SU-DHL-6 (cell line): ENCODE measurements around the gene FAM83G.
"Not testable (repeated sequence)": the region's sequence is repeated elsewhere in the genome, so short reads cannot be mapped to it uniquely, and the experiment has no call there.

Experiments
- H2AFZ ChIP-seq: fragments of 200-600 bp; sonication (generic); 2 replicates; pipeline ENCODE4 v1.6.1; 2014; ENCODE audit warnings: low read depth, mild to moderate bottlenecking, moderate library complexity, mixed read lengths, antibody characterized with exemption, low read length; ENCODE audit not compliant: severe bottlenecking
- H3F3A ChIP-seq: fragments of 200-600 bp; shearing (Covaris generic); 2 replicates; pipeline ENCODE4 v1.6.0; 2016; ENCODE audit warnings: antibody characterized with exemption, mild to moderate bottlenecking; ENCODE audit not compliant: insufficient read depth
- H3K27ac ChIP-seq: fragments of 200-600 bp; sonication (generic); 2 replicates; pipeline ENCODE4 v1.5.1; 2016; ENCODE audit warnings: low read depth, mild to moderate bottlenecking, low read length, moderate library complexity, mixed read lengths
- H3K27me3 ChIP-seq: fragments of 200-600 bp; sonication (generic), shearing (Covaris generic); 2 replicates; pipeline ENCODE4 v1.6.0; 2014; ENCODE audit warnings: mild to moderate bottlenecking, low read length
- H3K36me3 ChIP-seq: fragments of 200-600 bp; sonication (generic); 2 replicates; pipeline ENCODE4 v1.6.1; 2014; ENCODE audit warnings: mild to moderate bottlenecking, low read length, mixed read lengths
- H3K4me2 ChIP-seq: fragments of 300-600, 200-600 bp; shearing (Covaris generic), sonication (generic); 2 replicates; pipeline ENCODE4 v1.6.0; 2014; ENCODE audit warnings: low read length, low read depth, mild to moderate bottlenecking; ENCODE audit not compliant: poor library complexity, severe bottlenecking
- H3K4me3 ChIP-seq: fragments of 200-600 bp; sonication (generic); 2 replicates; pipeline ENCODE4 v1.5.1; 2014; ENCODE audit warnings: antibody characterized with exemption, low read length, mild to moderate bottlenecking, mixed read lengths; ENCODE audit not compliant: insufficient read depth, poor library complexity, severe bottlenecking
- H3K79me2 ChIP-seq: fragments of 200-600 bp; sonication (generic); 2 replicates; pipeline ENCODE4 v1.6.1; 2014; ENCODE audit warnings: mild to moderate bottlenecking, low read length, moderate library complexity; ENCODE audit not compliant: insufficient read depth
- H3K9ac ChIP-seq: fragments of 200-600 bp; sonication (generic); 2 replicates; pipeline ENCODE4 v1.7.0; 2014; ENCODE audit warnings: mild to moderate bottlenecking, low read length
- H3K9me2 ChIP-seq: fragments of 200-600 bp; sonication (generic); replicated peaks from 2 replicates; pipeline ENCODE4 v1.6.1; 2014; ENCODE audit warnings: low read length; ENCODE audit not compliant: insufficient read depth
- H3K9me3 ChIP-seq: fragments of 200-600 bp; sonication (generic); 2 replicates; pipeline ENCODE4 v1.6.1; 2014; ENCODE audit warnings: low read length, mixed read lengths; ENCODE audit not compliant: insufficient read depth
- H4K20me1 ChIP-seq: fragments of 200-600 bp; sonication (generic); 2 replicates; pipeline ENCODE4 v1.6.1; 2014; ENCODE audit warnings: low read depth, mild to moderate bottlenecking, antibody characterized with exemption, low read length, moderate library complexity, mixed read lengths
- CTCF ChIP-seq: fragments of 200-600 bp; sonication (generic); IDR thresholded peaks from one replicate; pipeline ENCODE4 v1.5.1; 2017; ENCODE audit warnings: antibody characterized with exemption, mild to moderate bottlenecking, low read length, moderate library complexity; ENCODE audit not compliant: insufficient read depth, poor library complexity, severe bottlenecking
- EZH2phosphoT487 ChIP-seq: fragments of 200-600 bp; sonication (generic), shearing (Covaris generic); conservative IDR thresholded peaks from 2 replicates; pipeline ENCODE4 v1.6.1; 2018; ENCODE audit warnings: mild to moderate bottlenecking, antibody characterized with exemption, low read length, moderate library complexity, mixed read lengths

FAM83G gene

GRCh38 chr17:19021622-19022083 is 17.1 kb upstream of the FAM83G start:
- H3K9ac ChIP-seq = no peak overlapping the region
- H3K4me2 ChIP-seq = no peak overlapping the region
- H3K27me3 ChIP-seq = no peaks in the 10 kb centered on the region
- no peaks in the 10 kb centered on the region for H4K20me1 ChIP-seq
- no peaks in the 10 kb centered on the region for H3K79me2 ChIP-seq
- no peak overlapping the region for H2AFZ ChIP-seq
- no peaks in the 10 kb centered on the region for H3K36me3 ChIP-seq
- peaks cover 29% of the 10 kb centered on the region for H3F3A ChIP-seq
- TF ChIP-seq CTCF (no peak), EZH2phosphoT487 (no peak)
- no peaks in the 10 kb centered on the region for H3K9me3 ChIP-seq
- H3K9me2 ChIP-seq = no peaks in the 10 kb centered on the region
- H3K27ac ChIP-seq = no peak overlapping the region
- no peak overlapping the region for H3K4me3 ChIP-seq

- not testable (repeated sequence) for H3K9ac ChIP-seq, H3K36me3 ChIP-seq
These were observed 16.6 kb upstream of the FAM83G start for GRCh38 chr17:19021011-19021621.

GRCh38 chr17:19020016-19020415 is 15.5 kb upstream of the FAM83G start:
- Histone ChIP-seq H3K36me3 (no peaks in the 10 kb centered on the region), H2AFZ (no peak overlapping the region), H3K27ac (no peak overlapping the region), H3K9ac (no peak overlapping the region), H3K9me2 (no peaks in the 10 kb centered on the region), H3K4me2 (no peak overlapping the region), H3K4me3 (no peak overlapping the region), H3K79me2 (no peaks in the 10 kb centered on the region), H4K20me1 (no peaks in the 10 kb centered on the region), H3K9me3 (no peaks in the 10 kb centered on the region), H3K27me3 (no peaks in the 10 kb centered on the region), H3F3A (peaks cover 29% of the 10 kb centered on the region)
- TF ChIP-seq CTCF = no peak
- no peak for TF ChIP-seq EZH2phosphoT487

More at GRCh38 chr17:19021011-19021621, 16.6 kb upstream of the FAM83G start:
- H3K79me2 ChIP-seq, H3K27ac ChIP-seq, H3K27me3 ChIP-seq, H4K20me1 ChIP-seq, H3K9me3 ChIP-seq, H3K4me2 ChIP-seq, H2AFZ ChIP-seq, H3K9me2 ChIP-seq, H3K4me3 ChIP-seq: not testable (repeated sequence)
- peaks cover 29% of the 10 kb centered on the region for H3F3A ChIP-seq

- Histone ChIP-seq H3K9me3 (no peaks in the 10 kb centered on the region), H3K9ac (no peak overlapping the region), H3K36me3 (no peaks in the 10 kb centered on the region), H3K27ac (no peak overlapping the region), H3K4me2 (no peak overlapping the region), H3K27me3 (no peaks in the 10 kb centered on the region), H3K79me2 (no peaks in the 10 kb centered on the region), H4K20me1 (no peaks in the 10 kb centered on the region), H2AFZ (no peak overlapping the region), H3K9me2 (no peaks in the 10 kb centered on the region), H3K4me3 (no peak overlapping the region), H3F3A (peaks cover 29% of the 10 kb centered on the region)
- TF ChIP-seq CTCF (no peak), EZH2phosphoT487 (no peak)
These were observed 14.7 kb upstream of the FAM83G start for GRCh38 chr17:19019041-19019941.
